HL-60 (cell line): Measurements from ENCODE around the gene POLR1A.

ENCODE experiments used
- GABPA ChIP-seq: IDR thresholded peaks from 2 replicates; pipeline ENCODE4 v1.6.1; 2012; ENCODE audit warnings: low read depth
- POLR2AphosphoS5 ChIP-seq: IDR thresholded peaks from 2 replicates; pipeline ENCODE4 v1.6.1; 2012; ENCODE audit warnings: low read depth
- TF ChIP-seq, protein P1 (sequence below): IDR thresholded peaks from one replicate; pipeline ENCODE4 v1.5.1; 2011; ENCODE audit warnings: low read length, control low read depth, inconsistent platforms; ENCODE audit not compliant: insufficient read depth

DNA sequence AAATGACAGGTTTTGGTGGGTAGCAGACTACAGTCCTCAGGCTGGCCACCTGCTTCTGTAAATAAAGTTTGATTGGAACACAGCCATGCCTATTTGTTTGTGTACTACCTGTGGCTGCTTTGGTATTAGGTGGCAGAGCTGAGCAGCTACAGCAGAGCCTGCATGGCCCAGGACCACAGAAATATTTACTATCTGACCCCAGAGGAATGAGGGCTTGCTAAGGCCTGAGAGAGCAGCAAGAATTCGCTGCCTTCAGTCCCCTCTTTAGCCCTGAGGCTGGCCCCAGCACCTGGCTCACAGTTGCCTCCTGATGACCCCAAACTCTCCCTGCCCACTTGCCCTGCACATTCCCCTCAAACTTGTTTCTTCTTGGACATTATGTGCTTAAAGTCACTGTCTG is 32.5 kb downstream of the POLR1A start:
- TF ChIP-seq GABPA (no peak), POLR2AphosphoS5 (no peak)
- TF ChIP-seq, protein P1, sequence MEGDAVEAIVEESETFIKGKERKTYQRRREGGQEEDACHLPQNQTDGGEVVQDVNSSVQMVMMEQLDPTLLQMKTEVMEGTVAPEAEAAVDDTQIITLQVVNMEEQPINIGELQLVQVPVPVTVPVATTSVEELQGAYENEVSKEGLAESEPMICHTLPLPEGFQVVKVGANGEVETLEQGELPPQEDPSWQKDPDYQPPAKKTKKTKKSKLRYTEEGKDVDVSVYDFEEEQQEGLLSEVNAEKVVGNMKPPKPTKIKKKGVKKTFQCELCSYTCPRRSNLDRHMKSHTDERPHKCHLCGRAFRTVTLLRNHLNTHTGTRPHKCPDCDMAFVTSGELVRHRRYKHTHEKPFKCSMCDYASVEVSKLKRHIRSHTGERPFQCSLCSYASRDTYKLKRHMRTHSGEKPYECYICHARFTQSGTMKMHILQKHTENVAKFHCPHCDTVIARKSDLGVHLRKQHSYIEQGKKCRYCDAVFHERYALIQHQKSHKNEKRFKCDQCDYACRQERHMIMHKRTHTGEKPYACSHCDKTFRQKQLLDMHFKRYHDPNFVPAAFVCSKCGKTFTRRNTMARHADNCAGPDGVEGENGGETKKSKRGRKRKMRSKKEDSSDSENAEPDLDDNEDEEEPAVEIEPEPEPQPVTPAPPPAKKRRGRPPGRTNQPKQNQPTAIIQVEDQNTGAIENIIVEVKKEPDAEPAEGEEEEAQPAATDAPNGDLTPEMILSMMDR, result no peak
